Measurements from ENCODE around the gene ALK. TPM values are rescaled to one million over a fixed set of nuclear protein-coding genes. Genes with fewer than 3 reads are reported as not detected.

ALK gene
- total and polyA plus RNA-seq, 2 donors, result 0.19 to 0.21 TPM

DNA sequence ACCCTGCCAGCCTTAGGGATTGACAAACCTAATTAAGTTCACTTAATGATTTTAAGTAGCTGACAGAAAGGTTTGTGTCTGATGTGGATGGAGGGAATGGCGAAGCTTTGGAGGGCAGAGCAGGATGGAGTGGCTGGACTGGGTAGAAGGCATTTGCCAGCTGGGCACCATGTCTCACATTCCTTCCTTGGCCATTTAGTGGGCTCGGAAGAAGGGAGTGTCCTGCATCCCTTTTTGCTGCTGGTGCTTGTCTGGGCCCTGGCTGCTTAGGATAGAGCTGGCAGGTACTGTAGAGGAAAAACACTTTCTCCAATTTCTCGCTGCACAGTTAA, 639.5 kb downstream of the ALK start:
- H3K9me3 ChIP-seq (ENCODE audit: control insufficient read depth in 2 of 2, insufficient read depth in 1 of 2, low read length in 1 of 2), result peaks cover 0 to 2% of the 10 kb centered on the region in 2 donors
- 93% methylated on average over 3 of the region's 3 CpGs for WGBS
- no peak for DNase-seq (ENCODE audit: low read depth in 6 of 9, low spot score in 9 of 9)
- no peak overlapping the region for H3K27ac ChIP-seq (ENCODE audit: low read depth in 1 of 2, low read length in 1 of 2)
- H3K4me1 ChIP-seq (ENCODE audit: control insufficient read depth in 2 of 2, insufficient read depth in 2 of 2, low read length in 2 of 2), result no peaks in the 10 kb centered on the region
- H3K36me3 ChIP-seq (ENCODE audit: control insufficient read depth in 2 of 2, insufficient read depth in 2 of 2, low read length in 1 of 2), result no peaks in the 10 kb centered on the region
- H3K4me3 ChIP-seq (ENCODE audit: low read length in 2 of 2), result no peak overlapping the region
- H3K27me3 ChIP-seq (ENCODE audit: control insufficient read depth in 2 of 2, insufficient read depth in 1 of 2, low read length in 1 of 2), result no peaks in the 10 kb centered on the region

GRCh38 chr2:29281086-29281915, 640.1 kb downstream of the ALK start:
- Histone ChIP-seq H3K4me3 (ENCODE audit: low read length in 2 of 2) (no peak overlapping the region), H3K27me3 (ENCODE audit: control insufficient read depth in 2 of 2, insufficient read depth in 1 of 2, low read length in 1 of 2) (no peaks in the 10 kb centered on the region), H3K36me3 (ENCODE audit: control insufficient read depth in 2 of 2, insufficient read depth in 2 of 2, low read length in 1 of 2) (no peaks in the 10 kb centered on the region), H3K9me3 (ENCODE audit: control insufficient read depth in 2 of 2, insufficient read depth in 1 of 2, low read length in 1 of 2) (peaks cover 0 to 2% of the 10 kb centered on the region in 2 donors), H3K4me1 (ENCODE audit: control insufficient read depth in 2 of 2, insufficient read depth in 2 of 2, low read length in 2 of 2) (no peaks in the 10 kb centered on the region), H3K27ac (ENCODE audit: low read depth in 1 of 2, low read length in 1 of 2) (no peak overlapping the region)
- WGBS, result 79% methylated on average over 15 of the region's 15 CpGs
- no peak for DNase-seq (ENCODE audit: low read depth in 6 of 9, low spot score in 9 of 9)

- WGBS, result 93% methylated on average over 9 of the region's 9 CpGs
- Histone ChIP-seq H3K36me3 (ENCODE audit: control insufficient read depth in 2 of 2, insufficient read depth in 2 of 2, low read length in 1 of 2) (no peaks in the 10 kb centered on the region), H3K4me1 (ENCODE audit: control insufficient read depth in 2 of 2, insufficient read depth in 2 of 2, low read length in 2 of 2) (no peaks in the 10 kb centered on the region), H3K4me3 (ENCODE audit: low read length in 2 of 2) (no peak overlapping the region), H3K27me3 (ENCODE audit: control insufficient read depth in 2 of 2, insufficient read depth in 1 of 2, low read length in 1 of 2) (no peaks in the 10 kb centered on the region), H3K9me3 (ENCODE audit: control insufficient read depth in 2 of 2, insufficient read depth in 1 of 2, low read length in 1 of 2) (peaks cover 0 to 2% of the 10 kb centered on the region in 2 donors), H3K27ac (ENCODE audit: low read depth in 1 of 2, low read length in 1 of 2) (no peak overlapping the region)
- DNase-seq (ENCODE audit: low read depth in 6 of 9, low spot score in 9 of 9), result no peak
Measured at GRCh38 chr2:29278966-29279365, 642.4 kb downstream of the ALK start.

GRCh38 chr2:29276151-29276550, 645.2 kb downstream of the ALK start:
- Histone ChIP-seq H3K4me3 (ENCODE audit: low read length in 2 of 2) (no peak overlapping the region), H3K4me1 (ENCODE audit: control insufficient read depth in 2 of 2, insufficient read depth in 2 of 2, low read length in 2 of 2) (no peaks in the 10 kb centered on the region), H3K36me3 (ENCODE audit: control insufficient read depth in 2 of 2, insufficient read depth in 2 of 2, low read length in 1 of 2) (no peaks in the 10 kb centered on the region), H3K27ac (ENCODE audit: low read depth in 1 of 2, low read length in 1 of 2) (no peak overlapping the region), H3K27me3 (ENCODE audit: control insufficient read depth in 2 of 2, insufficient read depth in 1 of 2, low read length in 1 of 2) (no peaks in the 10 kb centered on the region), H3K9me3 (ENCODE audit: control insufficient read depth in 2 of 2, insufficient read depth in 1 of 2, low read length in 1 of 2) (peaks cover 0 to 2% of the 10 kb centered on the region in 2 donors)
- DNase-seq (ENCODE audit: low read depth in 6 of 9, low spot score in 9 of 9), result no peak
- WGBS, result 76% methylated on average over 3 of the region's 3 CpGs

- 93% methylated on average over 4 of the region's 4 CpGs for WGBS
- Histone ChIP-seq H3K36me3 (ENCODE audit: control insufficient read depth in 2 of 2, insufficient read depth in 2 of 2, low read length in 1 of 2) (no peaks in the 10 kb centered on the region), H3K4me1 (ENCODE audit: control insufficient read depth in 2 of 2, insufficient read depth in 2 of 2, low read length in 2 of 2) (peaks cover 0 to 3% of the 10 kb centered on the region in 2 donors), H3K27ac (ENCODE audit: low read depth in 1 of 2, low read length in 1 of 2) (no peak overlapping the region), H3K4me3 (ENCODE audit: low read length in 2 of 2) (no peak overlapping the region), H3K9me3 (ENCODE audit: control insufficient read depth in 2 of 2, insufficient read depth in 1 of 2, low read length in 1 of 2) (peaks cover 0 to 2% of the 10 kb centered on the region in 2 donors), H3K27me3 (ENCODE audit: control insufficient read depth in 2 of 2, insufficient read depth in 1 of 2, low read length in 1 of 2) (no peaks in the 10 kb centered on the region)
- DNase-seq (ENCODE audit: low read depth in 6 of 9, low spot score in 9 of 9), result no peak
Measured at GRCh38 chr2:29275186-29275585, 646.2 kb downstream of the ALK start.

- no peaks in the 10 kb centered on the region for H3K27me3 ChIP-seq (ENCODE audit: control insufficient read depth in 2 of 2, insufficient read depth in 1 of 2, low read length in 1 of 2)
- no peak overlapping the region for H3K27ac ChIP-seq (ENCODE audit: low read depth in 1 of 2, low read length in 1 of 2)
- peaks cover 0 to 4% of the 10 kb centered on the region in 2 donors for H3K4me1 ChIP-seq (ENCODE audit: control insufficient read depth in 2 of 2, insufficient read depth in 2 of 2, low read length in 2 of 2)
- 93% methylated on average over 6 of the region's 6 CpGs for WGBS
- no peaks in the 10 kb centered on the region for H3K36me3 ChIP-seq (ENCODE audit: control insufficient read depth in 2 of 2, insufficient read depth in 2 of 2, low read length in 1 of 2)
- H3K4me3 ChIP-seq (ENCODE audit: low read length in 2 of 2), result no peak overlapping the region
- no peak for DNase-seq (ENCODE audit: low read depth in 6 of 9, low spot score in 9 of 9)
- no peaks in the 10 kb centered on the region for H3K9me3 ChIP-seq (ENCODE audit: control insufficient read depth in 2 of 2, insufficient read depth in 1 of 2, low read length in 1 of 2)
Measured at GRCh38 chr2:29273685-29274611, 647.4 kb downstream of the ALK start.

DNA sequence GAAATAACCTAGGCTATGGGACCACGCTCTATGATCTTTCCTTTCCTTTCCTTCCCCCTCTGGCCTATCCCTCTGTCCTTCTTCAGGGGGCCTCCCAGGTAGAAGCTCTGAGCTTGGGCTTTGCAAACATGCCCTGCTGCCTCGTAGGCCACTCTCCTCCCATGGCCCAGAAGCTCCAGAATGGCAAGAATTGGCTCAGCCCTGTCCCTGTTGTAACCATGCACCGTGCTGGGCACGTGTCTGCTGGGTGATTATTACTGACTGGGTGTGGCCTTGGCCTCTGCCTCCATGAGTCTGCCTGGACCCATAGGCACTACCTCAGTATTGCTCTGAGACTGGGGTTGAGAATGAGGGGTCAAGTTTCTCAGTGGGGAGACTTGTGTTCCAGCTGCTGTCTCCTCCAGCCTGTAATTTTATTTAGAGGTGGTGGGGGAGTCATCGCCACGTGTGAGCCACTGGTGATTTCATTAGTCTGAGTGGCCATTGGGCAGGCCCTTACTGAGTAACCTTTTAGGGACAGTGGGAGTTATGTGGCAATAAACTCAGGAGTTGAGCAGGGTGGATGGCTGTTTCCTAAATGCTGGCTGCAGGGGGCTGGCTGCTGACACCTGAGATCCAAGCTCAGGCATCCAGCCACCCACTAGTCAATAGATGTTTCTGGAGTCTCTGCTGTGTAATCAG, 648.2 kb downstream of the ALK start:
- no peak for DNase-seq (ENCODE audit: low read depth in 6 of 9, low spot score in 9 of 9)
- Histone ChIP-seq H3K4me1 (ENCODE audit: control insufficient read depth in 2 of 2, insufficient read depth in 2 of 2, low read length in 2 of 2) (peaks cover 0 to 4% of the 10 kb centered on the region in 2 donors), H3K27me3 (ENCODE audit: control insufficient read depth in 2 of 2, insufficient read depth in 1 of 2, low read length in 1 of 2) (no peaks in the 10 kb centered on the region), H3K27ac (ENCODE audit: low read depth in 1 of 2, low read length in 1 of 2) (no peak overlapping the region), H3K36me3 (ENCODE audit: control insufficient read depth in 2 of 2, insufficient read depth in 2 of 2, low read length in 1 of 2) (no peaks in the 10 kb centered on the region), H3K4me3 (ENCODE audit: low read length in 2 of 2) (no peak overlapping the region), H3K9me3 (ENCODE audit: control insufficient read depth in 2 of 2, insufficient read depth in 1 of 2, low read length in 1 of 2) (no peaks in the 10 kb centered on the region)
- 94% methylated on average over 6 of the region's 6 CpGs for WGBS

DNA sequence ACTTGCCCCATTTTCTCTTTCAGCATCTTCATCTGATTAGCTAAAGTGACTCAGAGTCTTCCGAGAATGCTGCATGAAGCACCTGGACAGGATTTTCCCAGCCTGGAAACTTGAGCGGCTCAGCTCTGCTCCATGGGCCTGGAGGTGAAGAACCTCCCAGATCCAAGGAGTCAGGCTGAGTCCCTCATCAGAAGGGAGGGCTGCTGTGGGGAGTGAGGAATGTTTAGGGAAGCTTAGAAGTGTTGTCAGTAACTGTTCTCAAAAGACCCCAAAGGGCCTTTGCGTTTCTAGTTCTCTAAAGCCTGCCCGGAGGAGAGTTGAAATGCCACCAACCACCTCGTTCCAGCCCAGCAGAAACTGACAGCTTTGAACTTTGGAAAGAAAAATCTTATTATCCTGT, 649.1 kb downstream of the ALK start:
- 93% methylated on average over 5 of the region's 5 CpGs for WGBS
- DNase-seq (ENCODE audit: low read depth in 6 of 9, low spot score in 9 of 9), result peak in 1 of 9 donors; percentile 8
- peaks cover 0 to 4% of the 10 kb centered on the region in 2 donors for H3K4me1 ChIP-seq (ENCODE audit: control insufficient read depth in 2 of 2, insufficient read depth in 2 of 2, low read length in 2 of 2)

More for the DNA sequence above, 649.1 kb downstream of the ALK start:
- no peak overlapping the region for H3K27ac ChIP-seq (ENCODE audit: low read depth in 1 of 2, low read length in 1 of 2)
- H3K9me3 ChIP-seq (ENCODE audit: control insufficient read depth in 2 of 2, insufficient read depth in 1 of 2, low read length in 1 of 2), result no peaks in the 10 kb centered on the region
- H3K27me3 ChIP-seq (ENCODE audit: control insufficient read depth in 2 of 2, insufficient read depth in 1 of 2, low read length in 1 of 2), result no peaks in the 10 kb centered on the region
- H3K36me3 ChIP-seq (ENCODE audit: control insufficient read depth in 2 of 2, insufficient read depth in 2 of 2, low read length in 1 of 2), result no peaks in the 10 kb centered on the region
- no peak overlapping the region for H3K4me3 ChIP-seq (ENCODE audit: low read length in 2 of 2)
